Measurements from ENCODE around the gene DOCK6.

Gene DOCK6

GRCh38 chr19:11279505-11280236, 17.3 kb upstream of the DOCK6 start:
- Histone ChIP-seq H3K4me3 (ENCODE audit: low read depth, low read length) (no peak overlapping the region), H3K27ac (ENCODE audit: extremely low read depth, low read depth, low read length) (no peak overlapping the region), H3K36me3 (ENCODE audit: control insufficient read depth in 2 of 2, insufficient read depth in 1 of 2, low read length in 2 of 2) (no peaks in the 10 kb centered on the region), H3K9me3 (ENCODE audit: control insufficient read depth, insufficient read depth, low read depth, low read length) (no peaks in the 10 kb centered on the region), H3K4me1 (ENCODE audit: control insufficient read depth, insufficient read depth, low read length) (no peaks in the 10 kb centered on the region)
- CTCF ChIA-PET = interaction anchor here (0.6 to 1.3 kb wide), 2 partner anchors 14 to 36 kb away, joined by 3 to 4 read pairs; no protein-coding TSS in a partner anchor
- TF ChIP-seq ZNF140 (tag by site-specific recombination; IDR thresholded peaks at IDR 0.05) = no peak
- TF ChIP-seq ZEB2 (tag by site-specific recombination; IDR thresholded peaks at IDR 0.05) = no peak
- TF ChIP-seq ZNF558 (tag by site-specific recombination; IDR thresholded peaks at IDR 0.05) = 0 out of 2 replicates have a peak, but pooled peaks have one; percentile 21
- TF ChIP-seq ZNF280D (tag by site-specific recombination; IDR thresholded peaks at IDR 0.05) = 0 out of 2 replicates have a peak, but pooled peaks have one; percentile 30
- TF ChIP-seq PRDM10 (tag by site-specific recombination; IDR thresholded peaks at IDR 0.05) = 0 out of 2 replicates have a peak, but pooled peaks have one; percentile 32
- no peak for TF ChIP-seq ZBTB48 (tag by site-specific recombination; IDR thresholded peaks at IDR 0.05)
- TF ChIP-seq TRIM28 (IDR thresholded peaks at IDR 0.05; ENCODE audit: borderline replicate concordance, low read length) = peak; percentile 73
- peak; percentile 100 for TF ChIP-seq ZNF157 (tag by site-specific recombination; IDR thresholded peaks at IDR 0.05)
- peak; percentile 80 for TF ChIP-seq ZNF548 (tag by site-specific recombination; IDR thresholded peaks at IDR 0.05)
- TF ChIP-seq SETDB1 (IDR thresholded peaks at IDR 0.05; ENCODE audit: insufficient read length, low read length) = peak; percentile 87
- POLR2A ChIA-PET = interaction anchor here (0.7 kb wide), 1 partner anchor 27 kb away, joined by 3 read pairs; no protein-coding TSS in a partner anchor

- Histone ChIP-seq H3K27ac (ENCODE audit: extremely low read depth, low read depth, low read length) (no peak overlapping the region), H3K9me3 (ENCODE audit: control insufficient read depth, insufficient read depth, low read depth, low read length) (no peaks in the 10 kb centered on the region), H3K36me3 (ENCODE audit: control insufficient read depth in 2 of 2, insufficient read depth in 1 of 2, low read length in 2 of 2) (no peaks in the 10 kb centered on the region), H3K4me1 (ENCODE audit: control insufficient read depth, insufficient read depth, low read length) (no peaks in the 10 kb centered on the region), H3K4me3 (ENCODE audit: low read depth, low read length) (no peak overlapping the region)
- POLR2A ChIA-PET = no interaction called here
- CTCF ChIA-PET = interaction anchor here (0.6 to 1.3 kb wide), 3 partner anchors 35 to 106 kb away, joined by 3 to 5 read pairs (median 3); no protein-coding TSS in a partner anchor
- TF ChIP-seq ZNF19 (tag by site-specific recombination; IDR thresholded peaks at IDR 0.05; ENCODE audit: low read depth) (no peak), ZNF239 (tag by site-specific recombination; IDR thresholded peaks at IDR 0.05) (no peak), ELK4 (IDR thresholded peaks at IDR 0.05; ENCODE audit: borderline replicate concordance, low read depth, low read length) (no peak), MEIS1 (CRISPR knock-in tag; IDR thresholded peaks at IDR 0.05; ENCODE audit: borderline replicate concordance) (no peak)
These were observed 16.3 kb upstream of the DOCK6 start for GRCh38 chr19:11278670-11279069.
